Ramos (cell line): ENCODE results near the gene ZNF679.
"Not testable (repeated sequence)": the region's sequence is repeated elsewhere in the genome, so short reads cannot be mapped to it uniquely, and the experiment has no call there.

Experiments
- in situ Hi-C: fragments of 300-500 bp; cut with MboI; formaldehyde crosslinking; loops from one replicate; pipeline ENCODE4 v1.14.3; 2022; ENCODE audit warnings: low sequenced_read_pairs; ENCODE audit not compliant: unreplicated experiment

Gene ZNF679

GRCh38 chr7:64307254-64308015, 79.2 kb downstream of the ZNF679 start:
- in situ Hi-C loops = loop anchor here (10.0 kb wide), 1 partner anchor 597 kb away; the partner anchor contains the start of gene ZNF273

- in situ Hi-C loops = loop anchor here (10.0 kb wide), 1 partner anchor 597 kb away; the partner anchor contains the start of gene ZNF273
Observed at GRCh38 chr7:64308016-64308270, 79.7 kb downstream of the ZNF679 start.

GRCh38 chr7:64310426-64310825, 82.2 kb downstream of the ZNF679 start:
- in situ Hi-C loops = no loop called here

GRCh38 chr7:64312826-64313225, 84.6 kb downstream of the ZNF679 start:
- in situ Hi-C loops = no loop called here

- in situ Hi-C loops = no loop called here
Observed at GRCh38 chr7:64313740-64314491, 85.6 kb downstream of the ZNF679 start, which contains the start of gene ZNF736. Gene ZNF736 (plus strand): TSS chr7:64313961. CDS start chr7:64314151, 190 bp downstream.

GRCh38 chr7:64314566-64314965, 86.3 kb downstream of the ZNF679 start:
- in situ Hi-C loops = no loop called here

GRCh38 chr7:64316031-64316742, 87.9 kb downstream of the ZNF679 start:
- in situ Hi-C loops = not testable (repeated sequence)
